Stimulated activated CD8-positive, alpha-beta memory T cell treated with anti-CD3 and anti-CD28 coated beads, Interleukin-12 subunit alpha, Interleukin-12 subunit beta, amount 100 ng/mL, for 24 hours (primary cell): ENCODE results near the gene B4GALNT3.

ENCODE experiments used
- DNase-seq: peaks from one replicate; pipeline ENCODE4 v3.0.0-alpha.2; 2020; ENCODE audit errors: extremely low read depth

Gene B4GALNT3

DNA sequence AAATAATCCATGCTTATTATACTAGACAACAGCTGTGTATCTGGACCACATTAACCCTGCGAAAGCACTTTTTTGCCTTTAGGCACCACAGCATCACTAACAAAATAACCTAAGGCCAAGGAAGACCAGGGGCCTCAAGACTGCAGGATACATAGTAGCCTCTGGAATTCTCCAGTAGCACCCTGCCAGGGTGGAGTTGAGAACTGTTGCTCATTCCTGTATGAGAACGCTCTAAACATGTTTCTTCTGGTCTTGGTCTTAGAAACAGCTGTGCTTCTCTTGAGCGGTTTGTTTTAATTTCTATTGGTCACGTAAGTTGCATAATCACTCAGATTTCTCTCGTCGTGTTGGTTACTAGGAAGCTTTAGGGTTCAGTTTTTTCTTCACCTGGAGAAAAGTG lies 7.9 kb downstream of the B4GALNT3 start:
- DNase-seq: no peak

DNA sequence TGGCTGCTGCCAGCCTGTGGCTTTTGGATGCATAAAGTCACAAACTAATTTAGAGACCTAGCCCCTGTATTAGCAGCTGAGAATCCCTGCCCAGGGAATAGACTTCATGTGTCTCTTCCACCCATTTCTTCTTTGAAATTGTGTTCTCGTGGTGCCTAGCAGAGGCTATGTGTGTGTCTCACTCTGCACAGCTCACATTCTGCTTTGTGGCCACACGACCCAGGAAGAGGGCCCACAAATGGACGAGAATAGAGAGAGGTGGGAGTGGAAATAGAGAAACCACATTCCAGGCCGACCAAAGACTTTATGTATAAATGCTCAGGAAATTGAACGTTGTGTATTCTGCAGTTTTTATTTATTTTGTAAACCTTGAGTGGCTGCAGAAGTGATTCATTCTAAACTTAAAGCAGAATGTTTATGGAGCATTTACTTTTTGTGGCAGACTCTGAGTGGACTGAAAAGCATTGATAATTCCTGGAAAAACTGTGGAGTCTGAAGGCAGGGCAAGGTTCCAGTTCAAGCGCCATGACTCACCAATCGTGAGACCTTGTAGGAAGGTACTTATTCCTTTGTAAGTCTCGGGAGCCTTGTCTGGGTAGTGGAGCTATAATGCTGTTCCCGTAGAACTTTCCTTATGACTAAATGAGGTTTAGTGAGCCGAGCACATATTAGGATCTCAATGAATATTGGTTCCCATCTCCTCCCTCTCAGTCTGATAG lies 9.1 kb downstream of the B4GALNT3 start:
- DNase-seq: no peak

GRCh38 chr12:470133-470532 lies 10.4 kb downstream of the B4GALNT3 start:
- no peak for DNase-seq

DNA sequence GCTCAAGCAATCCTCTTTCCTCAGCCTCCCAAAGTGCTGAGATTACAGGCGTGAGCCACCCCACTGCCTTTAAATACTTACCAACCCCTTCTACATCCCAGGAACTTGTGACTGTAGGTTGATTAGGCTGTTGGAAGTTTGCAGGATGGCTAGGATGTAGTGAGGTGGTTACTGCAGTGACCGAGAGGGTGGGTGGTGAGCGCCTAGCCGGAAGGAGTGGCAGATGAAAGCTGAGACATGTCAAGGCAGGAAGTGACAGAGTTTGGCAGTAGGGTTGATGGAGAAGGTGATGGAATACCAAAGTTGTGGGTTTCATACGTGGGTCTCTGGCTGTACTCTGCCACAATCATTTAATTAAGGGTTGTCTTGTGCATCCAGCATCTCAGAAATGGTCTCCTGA lies 13.5 kb downstream of the B4GALNT3 start:
- DNase-seq: no peak

DNA sequence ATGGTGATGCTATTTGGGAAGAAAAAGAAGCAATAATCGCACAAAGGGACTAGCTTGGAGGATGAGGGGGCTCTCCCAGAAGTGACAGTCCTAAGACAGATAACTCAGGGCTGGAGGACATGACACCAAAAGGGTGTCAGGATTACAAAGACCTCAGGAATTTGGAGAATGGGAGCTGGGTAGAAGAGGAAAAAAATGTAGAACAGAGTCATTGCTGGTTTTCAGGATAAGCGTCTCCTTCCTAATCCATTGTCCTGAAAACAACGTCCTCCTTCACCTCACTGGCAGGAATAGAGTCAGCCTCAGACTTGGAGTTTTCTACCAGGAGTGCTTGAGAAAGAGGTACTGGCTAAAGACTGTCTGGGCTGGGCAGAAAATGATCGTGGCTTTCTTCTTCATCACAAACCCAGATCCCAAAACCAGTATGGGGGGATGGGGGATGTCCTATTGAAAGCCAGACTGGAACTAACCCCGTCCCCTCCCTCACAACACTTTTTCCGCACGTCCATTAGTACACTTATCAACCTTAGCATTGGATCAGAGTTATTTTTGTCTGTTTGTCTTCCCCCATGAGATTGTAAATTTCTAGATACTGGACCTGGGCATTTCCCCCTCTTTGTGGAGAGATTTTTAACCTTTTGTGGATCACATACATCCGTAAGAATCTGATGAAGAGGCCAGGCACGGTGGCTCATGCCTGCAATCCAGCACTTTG lies 14.3 kb downstream of the B4GALNT3 start:
- DNase-seq: no peak

DNA sequence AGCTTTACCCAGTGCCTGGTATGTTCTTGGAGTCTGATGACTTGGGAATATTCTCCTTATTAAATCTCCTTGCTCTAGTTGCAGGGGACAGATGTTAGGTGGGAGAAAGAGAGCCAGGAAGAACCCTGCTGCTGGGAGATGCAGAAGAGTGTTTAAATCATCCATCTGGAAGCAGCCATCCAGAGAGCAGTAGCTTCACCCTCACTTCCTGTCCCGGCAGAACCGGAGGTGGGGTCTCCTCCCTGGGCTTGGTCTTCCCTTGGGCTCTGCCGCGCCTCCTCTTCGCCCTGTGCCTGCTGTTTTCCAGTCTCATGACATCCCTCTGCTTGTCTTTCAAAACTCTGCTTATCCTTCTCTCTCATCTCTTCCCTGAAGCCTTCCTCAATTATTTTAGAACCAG lies 15.5 kb downstream of the B4GALNT3 start:
- no peak for DNase-seq

GRCh38 chr12:479161-479560 lies 19.4 kb downstream of the B4GALNT3 start:
- no peak for DNase-seq

DNA sequence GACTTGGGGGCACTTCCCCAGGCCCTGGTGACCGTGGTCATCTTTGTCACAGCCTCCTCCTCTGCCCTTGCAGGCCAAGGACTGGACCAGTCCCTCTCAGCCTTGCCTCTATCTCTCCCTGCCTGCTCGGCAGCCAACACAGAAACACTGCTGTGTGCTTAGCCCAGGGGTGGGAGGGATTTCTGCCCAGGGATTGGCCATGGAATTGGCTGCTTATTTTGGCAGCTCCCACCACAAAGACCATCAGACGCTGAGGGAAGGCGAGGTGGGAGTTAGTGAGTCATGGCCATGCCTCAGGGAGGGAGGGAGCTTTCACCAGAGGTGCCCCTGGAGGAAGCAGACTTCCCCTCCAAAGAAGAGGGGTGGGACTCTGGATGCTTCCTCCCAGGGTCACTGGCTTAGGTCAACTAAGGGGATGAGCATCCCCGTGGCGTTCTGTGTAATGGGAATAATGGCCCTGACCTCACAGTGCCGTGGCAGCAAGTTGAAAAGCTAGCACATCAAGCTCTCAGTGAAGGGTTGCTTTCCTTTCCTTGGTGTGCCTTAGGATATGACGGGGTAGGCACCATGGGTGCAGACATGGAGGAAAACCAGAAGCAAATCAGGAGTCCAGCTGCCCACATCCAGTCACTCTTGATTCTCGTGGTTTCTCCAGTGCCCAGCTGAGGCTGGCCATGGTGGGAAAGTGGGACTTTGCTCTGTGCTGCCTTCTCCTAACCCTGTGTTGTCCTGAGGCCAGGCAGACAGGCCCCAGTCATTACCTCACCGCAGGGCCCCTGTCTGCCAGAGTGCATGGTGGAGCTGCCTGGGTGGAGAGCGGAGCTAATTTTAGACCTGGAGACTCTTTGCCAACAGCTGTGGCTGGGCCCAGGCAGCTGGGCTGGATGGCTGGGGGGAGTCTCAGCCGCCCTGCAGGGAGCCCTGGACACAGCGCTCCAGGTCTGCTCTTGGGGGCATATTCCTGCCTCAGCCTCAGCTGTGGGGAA lies 21.4 kb downstream of the B4GALNT3 start:
- no peak for DNase-seq

- no peak for DNase-seq
Observed at GRCh38 chr12:482061-482460, 22.3 kb downstream of the B4GALNT3 start.

DNA sequence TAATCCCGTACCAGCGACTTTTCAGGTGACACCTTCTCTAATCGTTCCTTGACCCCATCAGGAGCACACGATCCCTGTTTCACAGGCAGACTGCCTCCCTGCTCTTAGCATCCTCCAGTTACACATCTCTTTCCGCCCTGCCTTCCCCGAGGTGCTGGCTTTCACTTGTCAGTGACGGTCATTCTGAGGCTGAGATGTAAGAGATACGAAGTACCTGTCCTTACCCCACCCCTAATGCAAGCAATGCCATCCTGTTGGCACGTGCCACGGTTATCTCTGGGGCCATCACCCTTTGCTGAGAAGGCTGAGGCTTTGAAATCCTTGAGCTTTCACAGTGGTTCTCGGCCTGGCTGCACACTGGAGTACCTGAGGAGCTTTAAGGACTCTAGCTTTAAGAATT lies 24.4 kb downstream of the B4GALNT3 start:
- DNase-seq: no peak

- DNase-seq: no peak
Observed at GRCh38 chr12:490260-490659, 30.5 kb downstream of the B4GALNT3 start.

DNA sequence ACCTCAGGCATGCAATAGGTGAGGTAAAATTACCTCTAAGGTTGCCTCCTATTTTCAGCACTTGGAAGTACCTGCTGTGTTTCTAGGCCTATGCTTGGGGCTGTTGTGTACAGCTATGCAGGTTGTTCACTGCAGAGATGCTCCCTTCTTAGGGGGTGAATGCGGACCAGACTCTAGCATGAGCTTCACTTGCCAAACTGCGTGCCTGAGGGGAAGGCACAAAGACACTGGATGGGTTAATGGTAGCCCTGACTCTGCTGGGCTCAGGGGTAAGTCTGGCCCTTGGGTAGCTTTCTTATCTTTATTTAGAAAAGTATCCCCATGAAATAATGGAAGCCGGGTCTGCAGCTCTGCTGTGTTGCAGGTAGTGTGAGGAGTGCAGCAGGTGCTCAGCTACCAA lies 35.7 kb downstream of the B4GALNT3 start:
- no peak for DNase-seq

GRCh38 chr12:496736-497135 lies 37.0 kb downstream of the B4GALNT3 start:
- no peak for DNase-seq

- no peak for DNase-seq
Observed at GRCh38 chr12:497501-498160, 37.9 kb downstream of the B4GALNT3 start.

DNA sequence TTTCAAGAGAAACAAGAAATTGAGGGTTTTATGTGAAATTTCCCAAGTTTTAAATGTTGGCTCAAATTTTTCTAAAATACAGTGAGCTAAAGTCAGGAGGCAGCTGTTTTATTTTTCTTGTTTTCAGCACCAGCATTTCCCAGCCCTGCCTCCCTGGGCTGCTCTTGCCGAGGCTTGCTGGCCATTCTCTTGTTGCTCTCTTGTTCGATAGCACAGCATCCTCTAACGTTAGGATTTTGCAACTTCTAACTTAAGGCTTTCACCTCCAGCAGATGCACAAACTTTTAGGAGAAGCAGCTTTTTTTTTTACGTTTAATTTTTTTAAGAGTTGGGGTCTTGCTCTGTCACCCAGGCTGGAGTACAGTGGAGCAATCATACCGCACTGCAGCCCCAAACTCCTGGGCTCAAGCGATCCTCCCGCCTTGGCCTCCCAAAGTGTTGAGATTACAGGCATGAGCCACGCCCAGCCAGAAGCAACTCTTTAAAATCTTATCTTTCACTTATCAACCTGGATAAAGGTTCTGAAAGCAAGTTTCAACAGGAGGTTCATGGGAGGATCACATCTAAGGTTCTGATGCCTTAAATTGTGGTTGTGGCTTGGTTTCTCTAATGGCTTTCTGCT lies 40.2 kb downstream of the B4GALNT3 start:
- no peak for DNase-seq

DNA sequence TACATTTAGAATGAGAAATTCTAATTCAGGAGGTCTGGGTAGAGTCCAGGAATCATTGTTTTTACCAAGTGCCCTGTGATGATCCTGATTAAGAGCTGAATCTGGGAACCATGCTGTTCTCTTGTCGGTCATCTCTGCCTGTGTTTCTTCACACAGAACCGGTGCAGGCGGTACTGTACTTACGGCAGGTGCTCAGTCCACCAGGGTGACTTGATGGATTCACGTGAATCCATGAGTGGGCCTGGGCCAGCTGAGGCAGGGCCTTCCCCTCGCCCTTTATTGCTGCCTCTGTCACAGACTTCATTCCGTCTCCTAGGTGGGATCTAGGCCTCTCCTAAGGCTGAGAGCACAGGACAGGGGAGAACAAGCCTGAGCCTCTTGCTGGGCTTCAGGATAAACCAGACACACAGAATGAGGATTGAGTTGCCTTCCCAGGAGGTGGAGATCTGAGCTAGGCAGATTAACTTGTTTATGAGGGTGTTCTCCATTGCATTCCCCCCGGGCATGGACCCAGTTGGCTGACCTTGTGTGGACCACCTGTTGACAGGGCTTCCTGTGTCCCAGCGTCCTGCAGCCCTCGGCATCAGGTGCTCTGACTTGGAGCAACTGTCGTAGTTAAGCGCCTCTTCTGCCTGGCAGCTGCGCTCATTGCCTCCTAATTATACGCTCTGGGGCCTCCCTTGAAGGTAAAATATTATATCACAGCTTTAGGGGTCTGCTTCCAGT lies 42.1 kb downstream of the B4GALNT3 start:
- DNase-seq: no peak

GRCh38 chr12:503111-503761 lies 43.5 kb downstream of the B4GALNT3 start:
- no peak for DNase-seq

DNA sequence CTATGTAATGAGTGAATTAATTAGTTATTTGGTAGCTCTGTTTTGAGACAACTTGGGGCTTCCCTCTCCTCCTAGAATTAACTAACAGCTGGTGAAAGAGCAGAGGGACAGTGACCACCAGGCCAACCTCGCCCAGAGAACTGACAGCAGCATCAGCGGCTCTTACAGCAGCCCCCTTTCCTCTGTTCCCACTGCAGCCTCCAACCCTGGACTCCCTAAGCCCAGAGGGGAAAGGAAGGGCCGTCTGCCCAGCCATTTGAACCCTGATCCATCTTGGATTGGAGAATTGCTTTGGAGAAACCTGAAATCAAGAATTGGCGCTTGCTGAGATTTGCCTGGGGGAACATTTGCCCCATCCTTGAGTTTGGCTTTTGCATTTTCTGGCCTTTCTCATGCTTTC lies 45.5 kb downstream of the B4GALNT3 start:
- no peak for DNase-seq

DNA sequence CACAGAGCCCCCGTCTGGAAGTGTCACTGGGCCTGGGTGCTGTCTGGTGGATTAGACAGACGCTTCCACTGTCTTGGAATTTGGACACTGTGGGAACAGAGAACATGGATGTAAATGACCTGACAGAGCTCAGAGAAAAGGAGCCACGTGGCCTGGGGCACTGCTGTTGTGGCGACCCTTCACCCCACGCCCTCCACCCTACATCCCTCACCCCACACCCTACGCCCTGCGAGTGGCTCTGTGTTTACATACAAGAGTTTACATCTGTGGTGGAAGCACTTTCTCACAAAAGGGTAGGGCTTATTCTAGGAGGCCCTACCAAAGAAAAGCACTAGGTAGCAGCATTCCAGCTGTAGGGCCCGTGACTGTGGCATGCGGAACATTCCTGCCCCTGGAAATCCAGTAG lies 47.7 kb downstream of the B4GALNT3 start:
- DNase-seq: no peak

DNA sequence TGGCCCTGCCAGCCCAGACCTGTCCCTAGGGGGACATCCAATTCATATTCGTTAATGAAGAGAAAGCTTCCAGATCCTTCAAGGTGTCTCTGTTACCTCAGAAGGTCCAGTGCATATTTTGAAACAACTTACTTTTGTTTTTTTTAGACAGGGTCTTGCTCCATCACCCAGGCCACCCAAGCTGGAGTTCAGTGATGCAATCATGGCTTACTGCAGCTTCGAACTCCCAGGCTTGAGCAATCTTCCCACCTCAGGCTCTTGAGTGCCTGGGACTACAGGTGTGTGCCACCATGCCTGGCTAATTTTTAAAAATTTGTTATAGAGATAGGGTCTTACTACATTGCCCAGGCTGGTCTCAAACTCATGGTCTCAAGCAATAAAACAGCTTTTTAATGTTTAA lies 48.4 kb downstream of the B4GALNT3 start:
- DNase-seq: no peak
